GM23338 (cell line): ENCODE results near the gene PHC2. TPM values are rescaled to one million over a fixed set of nuclear protein-coding genes. Genes with fewer than 3 reads are reported as not detected.

Experiments used
- ATAC-seq: fragments of 200-7000 bp; cut with Tn5 transposase; 3 replicates; pipeline ENCODE4 v1.9.1; 2020
- DNase-seq: peaks from one replicate; pipeline ENCODE4 v3.0.0-alpha.2; 2015; ENCODE audit warnings: low spot score
- H2AFZ ChIP-seq: fragments of 200-600 bp; sonication (generic); 2 replicates; pipeline ENCODE4 v1.8.0; 2016; ENCODE audit warnings: antibody characterized with exemption, mild to moderate bottlenecking, moderate library complexity
- H3F3A ChIP-seq: fragments of 200-600 bp; sonication (generic); replicated peaks from 2 replicates; pipeline ENCODE4 v1.8.0; 2017; ENCODE audit warnings: antibody characterized with exemption, mixed run types, low read depth
- H3K27ac ChIP-seq: fragments of 200-600 bp; sonication (generic); 2 replicates; pipeline ENCODE4 v1.6.1; 2016; ENCODE audit warnings: low read depth
- H3K27me3 ChIP-seq: fragments of 200-600 bp; sonication (generic); 2 replicates; pipeline ENCODE4 v1.8.0; 2016; ENCODE audit warnings: mild to moderate bottlenecking, mixed run types, moderate library complexity; ENCODE audit not compliant: insufficient read depth
- H3K36me3 ChIP-seq: fragments of 200-600 bp; sonication (generic); 2 replicates; pipeline ENCODE4 v1.8.0; 2016; ENCODE audit warnings: mild to moderate bottlenecking; ENCODE audit not compliant: insufficient read depth
- H3K4me1 ChIP-seq: fragments of 200-600 bp; sonication (generic); 2 replicates; pipeline ENCODE4 v1.8.0; 2016; ENCODE audit warnings: mild to moderate bottlenecking, moderate library complexity; ENCODE audit not compliant: insufficient read depth
- H3K4me2 ChIP-seq: fragments of 200-600 bp; sonication (generic); 2 replicates; pipeline ENCODE4 v1.7.1; 2017; ENCODE audit warnings: mixed run types
- H3K4me3 ChIP-seq: fragments of 200-600 bp; sonication (generic); 2 replicates; pipeline ENCODE4 v1.6.1; 2016; ENCODE audit warnings: mixed run types
- H3K79me2 ChIP-seq: fragments of 200-600 bp; sonication (generic); replicated peaks from 2 replicates; pipeline ENCODE4 v1.8.0; 2017; ENCODE audit warnings: mild to moderate bottlenecking; ENCODE audit not compliant: insufficient read depth
- H3K9me2 ChIP-seq: fragments of 200-600 bp; sonication (generic); 2 replicates; pipeline ENCODE4 v1.8.0; 2017; ENCODE audit not compliant: insufficient read depth
- H4K20me1 ChIP-seq: fragments of 200-600 bp; sonication (generic); replicated peaks from 2 replicates; pipeline ENCODE4 v1.8.0; 2017; ENCODE audit warnings: mild to moderate bottlenecking; ENCODE audit not compliant: insufficient read depth
- H3K27ac Mint-ChIP-seq: 2 replicates; pipeline ENCODE4 v1.8.0; 2020; ENCODE audit warnings: inconsistent platforms, mild to moderate bottlenecking, moderate library complexity, mixed read lengths
- H3K27me3 Mint-ChIP-seq: 3 replicates; pipeline ENCODE4 v1.8.0; 2022; ENCODE audit warnings: low read depth, mild to moderate bottlenecking, moderate library complexity, mixed read lengths, inconsistent platforms; ENCODE audit not compliant: insufficient read depth, poor library complexity
- H3K36me3 Mint-ChIP-seq: 3 replicates; pipeline ENCODE4 v1.8.0; 2021; ENCODE audit warnings: low read depth, mild to moderate bottlenecking, inconsistent platforms, moderate library complexity, mixed read lengths
- H3K4me1 Mint-ChIP-seq: 3 replicates; pipeline ENCODE4 v1.8.0; 2020; ENCODE audit warnings: mild to moderate bottlenecking, inconsistent platforms, mixed read lengths
- H3K4me3 Mint-ChIP-seq: 3 replicates; pipeline ENCODE4 v1.8.0; 2021; ENCODE audit warnings: moderate library complexity, mild to moderate bottlenecking, inconsistent platforms, mixed read lengths
- H3K9me3 Mint-ChIP-seq: 3 replicates; pipeline ENCODE4 v1.8.0; 2020; ENCODE audit warnings: moderate library complexity, mild to moderate bottlenecking, inconsistent platforms, mixed read lengths
- CREB1 ChIP-seq: fragments of 250-450 bp; sonication (Bioruptor Pico); IDR thresholded peaks from 2 replicates; pipeline ENCODE4 v1.5.0; 2020; ENCODE audit warnings: low read depth, mild to moderate bottlenecking, moderate library complexity
- EZH2 ChIP-seq: fragments of 200-600 bp; sonication (generic); IDR thresholded peaks from one replicate; pipeline ENCODE4 v1.8.0; 2017; ENCODE audit warnings: antibody characterized with exemption, mild to moderate bottlenecking, low read depth; ENCODE audit not compliant: unreplicated experiment
- JUNB ChIP-seq: IDR thresholded peaks from one replicate; pipeline ENCODE4 v1.6.1; 2016; ENCODE audit warnings: antibody characterized with exemption; ENCODE audit not compliant: unreplicated experiment
- POLR2AphosphoS5 ChIP-seq: IDR thresholded peaks from 2 replicates; pipeline ENCODE4 v1.6.1; 2016; ENCODE audit warnings: antibody characterized with exemption, low read depth
- STAT1 ChIP-seq: IDR thresholded peaks from one replicate; pipeline ENCODE4 v1.6.1; 2016; ENCODE audit warnings: antibody characterized with exemption; ENCODE audit not compliant: unreplicated experiment
- ZNF114 ChIP-seq: fragments of 250-450 bp; sonication (Bioruptor Pico); IDR thresholded peaks from 2 replicates; pipeline ENCODE4 v1.5.0; 2020; ENCODE audit warnings: mild to moderate bottlenecking, moderate library complexity
- ZNF331 ChIP-seq: fragments of 250-450 bp; sonication (Bioruptor Pico); IDR thresholded peaks from 2 replicates; pipeline ENCODE4 v1.5.0; 2020; ENCODE audit warnings: low read depth, mild to moderate bottlenecking, moderate library complexity
- polyA plus RNA-seq: library from polyadenylated mRNA; unstranded; fragments of >200 nt; fragmentation: Nextera tagmentation; extraction: Ambion mirVana; gene quantifications from 2 replicates; pipeline ENCODE4 v1.2.1, GENCODE V29; 2016
- total RNA-seq: library from RNA; depleted of rRNA; stranded (reverse); fragments of >200 nt; shearing (Covaris generic); gene quantifications from 2 replicates; pipeline ENCODE4 v1.2.3, GENCODE V29; 2014
- TF ChIP-seq, protein P1 (sequence below): IDR thresholded peaks from 2 replicates; pipeline ENCODE4 v1.6.1; 2016; ENCODE audit warnings: antibody characterized with exemption
- TF ChIP-seq, protein P2 (sequence below): fragments of 250-450 bp; sonication (Bioruptor Pico); IDR thresholded peaks from 2 replicates; pipeline ENCODE4 v1.5.0; 2020; ENCODE audit warnings: mild to moderate bottlenecking, moderate library complexity
- TF ChIP-seq, protein P3 (sequence below), 2 experiments: fragments of 200-600 bp in 1 of 2; sonication (generic) in 1 of 2; conservative IDR thresholded peaks; 2 replicates each; pipeline versions ENCODE4 v1.5.1 to v1.6.1; 2016 to 2017; ENCODE audit warnings: antibody characterized with exemption in 2 of 2, low read depth in 2 of 2, mild to moderate bottlenecking in 2 of 2, moderate library complexity in 1 of 2

PHC2 gene
- total and polyA plus RNA-seq, 2 experiments from 2014 or later = 1.7 to 7.3 TPM

DNA sequence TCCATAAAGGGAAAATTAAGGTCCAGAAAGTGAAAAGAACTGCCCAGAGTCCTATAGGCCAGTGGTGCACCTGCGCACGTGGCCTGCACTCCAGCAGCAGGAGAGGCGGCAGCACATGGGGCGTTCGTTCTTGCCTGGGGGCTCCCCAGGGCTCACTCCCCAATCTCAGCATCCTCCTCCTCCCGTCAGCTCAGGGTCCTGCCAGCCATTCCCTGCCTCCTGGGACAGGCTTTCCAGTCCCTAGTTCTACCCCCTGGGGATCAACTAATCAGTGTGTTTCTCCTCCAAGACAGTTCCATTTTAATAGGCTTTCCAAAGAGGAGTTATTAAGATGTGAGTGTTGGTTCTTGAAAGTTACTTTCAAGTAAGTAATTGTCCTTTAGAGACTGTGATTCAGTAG lies 108.8 kb downstream of the PHC2 start:
- H3K27me3 Mint-ChIP-seq = peaks cover 5% of the 10 kb centered on the region
- no peaks in the 10 kb centered on the region for H3K9me3 Mint-ChIP-seq
- Histone ChIP-seq H3K27me3 (no peaks in the 10 kb centered on the region), H3K27ac (no peak overlapping the region), H3K9me2 (no peaks in the 10 kb centered on the region), H3K4me1 (no peaks in the 10 kb centered on the region), H3K4me2 (no peak overlapping the region), H3K79me2 (no peaks in the 10 kb centered on the region), H3K36me3 (no peaks in the 10 kb centered on the region), H4K20me1 (no peaks in the 10 kb centered on the region; the same call in 1 of the 2 replicates), H3K4me3 (no peak overlapping the region), H2AFZ (no peak overlapping the region), H3F3A (no peaks in the 10 kb centered on the region)
- ATAC-seq = no peak
- H3K4me3 Mint-ChIP-seq = no peak overlapping the region
- H3K27ac Mint-ChIP-seq = no peak overlapping the region
- no peak for TF ChIP-seq ZNF331 (CRISPR knock-in tag)
- TF ChIP-seq, protein P1, sequence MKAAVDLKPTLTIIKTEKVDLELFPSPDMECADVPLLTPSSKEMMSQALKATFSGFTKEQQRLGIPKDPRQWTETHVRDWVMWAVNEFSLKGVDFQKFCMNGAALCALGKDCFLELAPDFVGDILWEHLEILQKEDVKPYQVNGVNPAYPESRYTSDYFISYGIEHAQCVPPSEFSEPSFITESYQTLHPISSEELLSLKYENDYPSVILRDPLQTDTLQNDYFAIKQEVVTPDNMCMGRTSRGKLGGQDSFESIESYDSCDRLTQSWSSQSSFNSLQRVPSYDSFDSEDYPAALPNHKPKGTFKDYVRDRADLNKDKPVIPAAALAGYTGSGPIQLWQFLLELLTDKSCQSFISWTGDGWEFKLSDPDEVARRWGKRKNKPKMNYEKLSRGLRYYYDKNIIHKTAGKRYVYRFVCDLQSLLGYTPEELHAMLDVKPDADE = no peak
- no peak for TF ChIP-seq JUNB
- no peak for DNase-seq
- no peaks in the 10 kb centered on the region for H3K36me3 Mint-ChIP-seq
- peaks cover 17% of the 10 kb centered on the region for H3K4me1 Mint-ChIP-seq

DNA sequence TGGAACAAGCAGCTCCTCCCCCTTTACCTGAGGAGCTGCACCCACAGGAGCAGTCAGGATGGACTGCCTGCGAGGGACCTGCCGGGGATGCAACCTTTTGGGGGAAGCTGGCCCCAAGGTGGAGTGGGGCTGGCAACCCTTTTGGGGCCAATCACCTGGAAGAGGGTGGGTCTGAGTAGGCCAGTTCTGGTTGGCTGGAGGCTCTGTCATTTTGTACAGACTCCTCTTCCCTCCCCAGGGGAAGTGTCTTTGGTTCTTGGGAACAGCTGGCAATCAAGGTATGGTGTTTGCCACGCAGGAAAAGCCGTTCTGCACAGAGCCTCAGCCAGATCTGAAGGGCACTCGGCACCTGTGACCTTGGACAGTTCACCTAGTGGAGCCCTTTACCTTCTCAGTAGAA lies 109.7 kb downstream of the PHC2 start:
- H4K20me1 ChIP-seq = no peaks in the 10 kb centered on the region; the same call in 1 of the 2 replicates
- H3K4me2 ChIP-seq = no peak overlapping the region
- no peak overlapping the region for H3K4me3 ChIP-seq
- H3K27me3 ChIP-seq = no peaks in the 10 kb centered on the region
- Mint-ChIP-seq H3K27me3 (peaks cover 5% of the 10 kb centered on the region), H3K36me3 (no peaks in the 10 kb centered on the region), H3K27ac (no peak overlapping the region), H3K4me1 (peaks cover 17% of the 10 kb centered on the region), H3K4me3 (no peak overlapping the region), H3K9me3 (no peaks in the 10 kb centered on the region)
- H3K27ac ChIP-seq = no peak overlapping the region
- H3F3A ChIP-seq = no peaks in the 10 kb centered on the region
- no peaks in the 10 kb centered on the region for H3K4me1 ChIP-seq
- ATAC-seq = peak; percentile 15; the same call in 2 of the 3 replicates
- no peaks in the 10 kb centered on the region for H3K79me2 ChIP-seq
- no peaks in the 10 kb centered on the region for H3K36me3 ChIP-seq
- DNase-seq = no peak
- H2AFZ ChIP-seq = no peak overlapping the region
- no peaks in the 10 kb centered on the region for H3K9me2 ChIP-seq
- TF ChIP-seq POLR2AphosphoS5 (no peak), EZH2 (no peak), ZNF114 (CRISPR knock-in tag) (no peak), JUNB (no peak), STAT1 (no peak), CREB1 (no peak), ZNF331 (CRISPR knock-in tag) (no peak)
- TF ChIP-seq, protein P2, sequence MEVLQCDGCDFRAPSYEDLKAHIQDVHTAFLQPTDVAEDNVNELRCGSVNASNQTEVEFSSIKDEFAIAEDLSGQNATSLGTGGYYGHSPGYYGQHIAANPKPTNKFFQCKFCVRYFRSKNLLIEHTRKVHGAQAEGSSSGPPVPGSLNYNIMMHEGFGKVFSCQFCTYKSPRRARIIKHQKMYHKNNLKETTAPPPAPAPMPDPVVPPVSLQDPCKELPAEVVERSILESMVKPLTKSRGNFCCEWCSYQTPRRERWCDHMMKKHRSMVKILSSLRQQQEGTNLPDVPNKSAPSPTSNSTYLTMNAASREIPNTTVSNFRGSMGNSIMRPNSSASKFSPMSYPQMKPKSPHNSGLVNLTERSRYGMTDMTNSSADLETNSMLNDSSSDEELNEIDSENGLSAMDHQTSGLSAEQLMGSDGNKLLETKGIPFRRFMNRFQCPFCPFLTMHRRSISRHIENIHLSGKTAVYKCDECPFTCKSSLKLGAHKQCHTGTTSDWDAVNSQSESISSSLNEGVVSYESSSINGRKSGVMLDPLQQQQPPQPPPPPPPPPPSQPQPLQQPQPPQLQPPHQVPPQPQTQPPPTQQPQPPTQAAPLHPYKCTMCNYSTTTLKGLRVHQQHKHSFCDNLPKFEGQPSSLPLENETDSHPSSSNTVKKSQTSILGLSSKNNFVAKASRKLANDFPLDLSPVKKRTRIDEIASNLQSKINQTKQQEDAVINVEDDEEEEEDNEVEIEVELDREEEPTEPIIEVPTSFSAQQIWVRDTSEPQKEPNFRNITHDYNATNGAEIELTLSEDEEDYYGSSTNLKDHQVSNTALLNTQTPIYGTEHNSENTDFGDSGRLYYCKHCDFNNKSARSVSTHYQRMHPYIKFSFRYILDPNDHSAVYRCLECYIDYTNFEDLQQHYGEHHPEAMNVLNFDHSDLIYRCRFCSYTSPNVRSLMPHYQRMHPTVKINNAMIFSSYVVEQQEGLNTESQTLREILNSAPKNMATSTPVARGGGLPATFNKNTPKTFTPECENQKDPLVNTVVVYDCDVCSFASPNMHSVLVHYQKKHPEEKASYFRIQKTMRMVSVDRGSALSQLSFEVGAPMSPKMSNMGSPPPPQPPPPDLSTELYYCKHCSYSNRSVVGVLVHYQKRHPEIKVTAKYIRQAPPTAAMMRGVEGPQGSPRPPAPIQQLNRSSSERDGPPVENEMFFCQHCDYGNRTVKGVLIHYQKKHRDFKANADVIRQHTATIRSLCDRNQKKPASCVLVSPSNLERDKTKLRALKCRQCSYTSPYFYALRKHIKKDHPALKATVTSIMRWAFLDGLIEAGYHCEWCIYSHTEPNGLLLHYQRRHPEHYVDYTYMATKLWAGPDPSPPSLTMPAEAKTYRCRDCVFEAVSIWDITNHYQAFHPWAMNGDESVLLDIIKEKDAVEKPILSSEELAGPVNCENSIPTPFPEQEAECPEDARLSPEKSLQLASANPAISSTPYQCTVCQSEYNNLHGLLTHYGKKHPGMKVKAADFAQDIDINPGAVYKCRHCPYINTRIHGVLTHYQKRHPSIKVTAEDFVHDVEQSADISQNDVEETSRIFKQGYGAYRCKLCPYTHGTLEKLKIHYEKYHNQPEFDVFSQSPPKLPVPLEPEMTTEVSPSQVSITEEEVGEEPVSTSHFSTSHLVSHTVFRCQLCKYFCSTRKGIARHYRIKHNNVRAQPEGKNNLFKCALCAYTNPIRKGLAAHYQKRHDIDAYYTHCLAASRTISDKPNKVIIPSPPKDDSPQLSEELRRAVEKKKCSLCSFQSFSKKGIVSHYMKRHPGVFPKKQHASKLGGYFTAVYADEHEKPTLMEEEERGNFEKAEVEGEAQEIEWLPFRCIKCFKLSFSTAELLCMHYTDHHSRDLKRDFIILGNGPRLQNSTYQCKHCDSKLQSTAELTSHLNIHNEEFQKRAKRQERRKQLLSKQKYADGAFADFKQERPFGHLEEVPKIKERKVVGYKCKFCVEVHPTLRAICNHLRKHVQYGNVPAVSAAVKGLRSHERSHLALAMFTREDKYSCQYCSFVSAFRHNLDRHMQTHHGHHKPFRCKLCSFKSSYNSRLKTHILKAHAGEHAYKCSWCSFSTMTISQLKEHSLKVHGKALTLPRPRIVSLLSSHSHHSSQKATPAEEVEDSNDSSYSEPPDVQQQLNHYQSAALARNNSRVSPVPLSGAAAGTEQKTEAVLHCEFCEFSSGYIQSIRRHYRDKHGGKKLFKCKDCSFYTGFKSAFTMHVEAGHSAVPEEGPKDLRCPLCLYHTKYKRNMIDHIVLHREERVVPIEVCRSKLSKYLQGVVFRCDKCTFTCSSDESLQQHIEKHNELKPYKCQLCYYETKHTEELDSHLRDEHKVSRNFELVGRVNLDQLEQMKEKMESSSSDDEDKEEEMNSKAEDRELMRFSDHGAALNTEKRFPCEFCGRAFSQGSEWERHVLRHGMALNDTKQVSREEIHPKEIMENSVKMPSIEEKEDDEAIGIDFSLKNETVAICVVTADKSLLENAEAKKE (CRISPR knock-in tag) = no peak
- TF ChIP-seq, protein P1 = no peak
- TF ChIP-seq, protein P3, sequence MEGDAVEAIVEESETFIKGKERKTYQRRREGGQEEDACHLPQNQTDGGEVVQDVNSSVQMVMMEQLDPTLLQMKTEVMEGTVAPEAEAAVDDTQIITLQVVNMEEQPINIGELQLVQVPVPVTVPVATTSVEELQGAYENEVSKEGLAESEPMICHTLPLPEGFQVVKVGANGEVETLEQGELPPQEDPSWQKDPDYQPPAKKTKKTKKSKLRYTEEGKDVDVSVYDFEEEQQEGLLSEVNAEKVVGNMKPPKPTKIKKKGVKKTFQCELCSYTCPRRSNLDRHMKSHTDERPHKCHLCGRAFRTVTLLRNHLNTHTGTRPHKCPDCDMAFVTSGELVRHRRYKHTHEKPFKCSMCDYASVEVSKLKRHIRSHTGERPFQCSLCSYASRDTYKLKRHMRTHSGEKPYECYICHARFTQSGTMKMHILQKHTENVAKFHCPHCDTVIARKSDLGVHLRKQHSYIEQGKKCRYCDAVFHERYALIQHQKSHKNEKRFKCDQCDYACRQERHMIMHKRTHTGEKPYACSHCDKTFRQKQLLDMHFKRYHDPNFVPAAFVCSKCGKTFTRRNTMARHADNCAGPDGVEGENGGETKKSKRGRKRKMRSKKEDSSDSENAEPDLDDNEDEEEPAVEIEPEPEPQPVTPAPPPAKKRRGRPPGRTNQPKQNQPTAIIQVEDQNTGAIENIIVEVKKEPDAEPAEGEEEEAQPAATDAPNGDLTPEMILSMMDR (conservative IDR thresholded peaks at IDR 0.05; ENCODE audit: low read depth in 2 of 2) = no peak
